ENCODE data around the gene CYBA.
"Not testable (repeated sequence)": the region's sequence is repeated elsewhere in the genome, so short reads cannot be mapped to it uniquely, and the experiment has no call there.

Gene CYBA

GRCh38 chr16:88686062-88686438, 35.2 kb upstream of the CYBA start:
- peak in 1 of 2 experiments; percentile 64 for DNase-seq

DNA sequence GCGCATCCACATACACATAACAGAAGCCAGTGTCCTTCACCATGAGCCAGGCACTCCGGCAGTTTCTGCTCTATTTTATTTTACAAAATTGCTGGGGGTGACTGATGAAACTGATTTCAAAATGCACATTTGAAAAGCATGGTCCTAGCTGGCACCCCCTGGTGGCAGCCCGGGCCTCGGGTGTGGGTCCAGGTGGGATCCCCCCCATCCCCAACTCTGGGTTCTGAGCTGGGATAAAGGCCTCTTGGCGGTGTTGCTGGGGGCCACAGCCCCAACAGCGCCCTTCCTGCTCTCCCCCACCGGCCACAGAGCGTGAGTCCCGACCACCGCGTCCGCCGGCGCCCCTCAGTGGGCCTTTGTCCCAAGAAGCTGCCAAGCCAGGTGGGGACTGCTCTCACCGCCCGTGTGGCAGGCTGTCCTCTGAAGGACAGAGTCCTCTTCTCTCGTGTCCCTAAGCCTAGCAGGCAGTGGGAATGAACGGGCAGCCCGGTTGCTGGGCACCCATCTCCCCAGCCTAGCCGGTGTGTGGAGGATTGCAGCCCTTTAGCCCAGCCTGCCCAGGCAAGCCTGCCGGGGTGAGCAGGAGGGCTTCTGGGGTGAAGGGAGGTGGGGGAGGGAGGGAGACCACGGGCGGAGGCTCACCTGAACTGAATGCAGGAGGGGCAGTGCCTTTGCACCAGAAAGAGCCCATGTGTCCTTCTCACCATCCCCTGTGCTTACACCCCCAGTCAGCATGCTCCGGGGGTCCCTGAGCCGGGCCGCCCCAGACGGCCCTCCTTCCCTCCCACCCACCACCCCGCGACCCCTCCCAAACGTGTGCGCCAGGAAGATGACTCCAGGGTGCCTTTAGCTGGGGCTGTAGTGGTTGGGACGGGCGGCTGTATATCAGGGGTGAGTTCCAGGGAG, 34.6 kb upstream of the CYBA start:
- no peak for DNase-seq

- no peak for DNase-seq
Observed at GRCh38 chr16:88684569-88685155, 33.8 kb upstream of the CYBA start.

DNA sequence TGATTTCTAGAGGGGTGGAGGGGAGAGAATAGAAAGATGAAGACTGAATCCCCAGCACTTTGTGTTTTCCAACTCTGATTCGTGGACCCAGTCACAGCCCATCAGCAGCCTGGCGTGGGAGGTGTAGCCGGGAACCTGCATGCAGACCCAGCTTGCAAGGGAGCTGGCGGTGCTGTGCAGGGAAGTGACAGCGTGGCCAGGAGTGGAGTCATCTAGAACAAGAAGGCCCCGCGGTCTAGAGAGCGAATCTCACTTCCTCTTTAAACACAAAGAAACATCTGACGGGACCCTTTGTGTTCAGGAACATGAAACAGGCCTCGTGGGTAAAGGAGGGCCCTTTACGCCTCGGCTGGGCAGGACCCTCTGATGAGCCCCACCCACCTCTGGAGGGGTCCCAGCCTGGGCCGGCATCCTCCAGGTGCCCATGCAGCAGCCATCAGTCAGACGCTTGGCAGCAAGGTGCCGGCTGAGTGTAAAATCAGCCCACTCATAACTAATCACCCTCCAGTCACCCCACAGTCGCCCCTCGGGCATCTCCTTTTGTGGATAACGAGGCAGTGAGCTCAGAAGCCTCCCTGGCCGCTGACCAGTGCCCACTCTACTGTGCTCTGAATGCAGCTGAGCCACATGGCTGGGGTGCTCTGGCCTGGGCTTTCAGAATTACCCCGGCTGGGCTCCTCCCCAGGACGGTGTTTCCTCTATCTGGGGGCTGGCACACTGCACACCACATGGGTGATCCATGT, 31.0 kb upstream of the CYBA start:
- no peak for DNase-seq

DNA sequence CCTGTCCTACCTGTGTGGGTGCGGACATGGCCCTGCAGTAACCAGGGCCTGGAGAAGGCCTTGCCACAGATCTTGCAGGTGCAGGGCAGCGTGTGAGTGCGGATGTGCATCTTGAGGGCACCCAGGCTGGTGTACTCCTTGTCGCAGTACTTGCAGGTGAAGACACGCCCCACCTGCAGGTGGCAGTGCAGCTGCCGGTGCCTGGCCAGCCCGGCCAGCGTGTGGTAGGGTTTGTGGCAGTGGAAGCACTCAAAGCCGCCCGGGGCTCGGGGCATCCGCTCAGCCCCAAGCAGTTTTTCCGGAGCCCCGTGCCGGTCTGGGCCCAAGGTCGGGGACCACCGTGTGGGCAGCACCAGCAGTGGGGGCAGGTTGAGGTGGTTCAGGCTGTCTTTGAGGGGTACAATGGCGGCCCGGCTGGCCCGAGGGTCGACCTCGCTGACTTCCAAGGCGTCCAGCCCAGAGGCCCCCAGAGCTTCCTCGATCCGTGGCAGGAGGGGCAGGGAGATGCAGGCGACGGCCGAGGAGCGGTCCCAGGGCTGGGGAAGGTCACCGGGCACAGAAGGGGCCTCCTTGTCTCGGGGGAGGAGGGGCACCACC, 30.3 kb upstream of the CYBA start:
- DNase-seq = no peak

GRCh38 chr16:88680554-88681083, 29.8 kb upstream of the CYBA start:
- DNase-seq = no peak

DNA sequence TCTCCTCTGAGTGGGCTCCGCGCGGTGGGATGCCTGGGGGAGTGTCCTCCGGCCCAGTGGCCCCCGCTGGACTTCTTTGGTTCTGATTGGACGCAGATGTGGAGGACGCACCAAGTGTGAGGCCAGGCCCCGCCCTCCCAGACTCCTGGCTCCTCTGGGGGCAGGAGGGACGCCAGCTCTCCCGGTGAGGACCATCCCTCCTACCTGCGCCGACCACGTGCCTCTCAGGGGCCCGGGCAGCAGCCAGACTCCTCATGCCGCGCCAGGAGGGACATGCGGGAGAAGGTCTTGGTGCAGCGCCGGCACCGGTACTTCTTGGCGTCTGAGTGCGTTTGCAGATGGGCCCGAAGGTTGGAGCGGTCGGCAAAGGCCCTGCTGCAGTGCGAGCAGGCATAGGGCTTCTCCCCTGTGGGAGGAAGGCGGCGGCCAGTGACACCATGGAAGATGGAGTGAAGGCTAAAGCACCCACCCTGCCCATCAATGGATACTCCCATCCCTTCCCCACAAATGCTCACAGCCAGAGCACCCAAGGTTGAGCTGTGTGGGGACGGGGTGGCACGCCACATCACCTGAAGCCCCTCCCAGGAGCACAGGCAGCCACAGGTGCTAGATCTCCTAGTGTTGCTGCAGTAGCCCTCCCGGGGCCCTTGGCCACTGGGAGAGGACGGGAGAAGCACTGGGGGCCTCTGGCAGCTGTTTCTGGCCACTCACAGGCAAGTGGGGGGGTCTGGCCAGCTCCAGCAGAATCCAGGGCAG, 27.5 kb upstream of the CYBA start:
- DNase-seq = no peak

- DNase-seq = no peak
Observed at GRCh38 chr16:88677721-88678120, 26.9 kb upstream of the CYBA start.

GRCh38 chr16:88676502-88677242, 25.8 kb upstream of the CYBA start:
- DNase-seq = no peak

- no peak for DNase-seq
Observed at GRCh38 chr16:88673716-88674379, 23.0 kb upstream of the CYBA start.

- no peak for DNase-seq
Observed at GRCh38 chr16:88672776-88673175, 21.9 kb upstream of the CYBA start.

GRCh38 chr16:88671806-88672205, 21.0 kb upstream of the CYBA start:
- DNase-seq = no peak

DNA sequence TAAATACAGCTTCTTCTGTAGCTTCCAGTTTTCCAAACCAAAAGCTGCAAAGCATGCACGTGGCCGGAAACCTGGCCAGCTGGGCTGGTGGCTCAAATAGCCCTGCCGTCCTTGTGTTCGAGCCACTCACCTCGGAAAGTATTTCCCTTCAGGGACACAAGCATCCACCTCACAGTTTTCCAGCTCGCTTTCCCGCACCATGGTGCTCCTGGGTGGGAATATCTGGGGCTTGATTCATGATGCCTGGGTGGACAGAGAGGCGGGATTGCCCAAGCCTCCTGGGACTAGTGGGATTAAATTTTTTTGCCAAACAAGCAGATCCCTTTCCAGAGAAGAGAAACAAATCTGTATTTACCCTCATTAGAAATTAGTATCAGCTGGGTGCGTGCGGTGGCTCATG, 19.1 kb upstream of the CYBA start:
- DNase-seq = no peak

DNA sequence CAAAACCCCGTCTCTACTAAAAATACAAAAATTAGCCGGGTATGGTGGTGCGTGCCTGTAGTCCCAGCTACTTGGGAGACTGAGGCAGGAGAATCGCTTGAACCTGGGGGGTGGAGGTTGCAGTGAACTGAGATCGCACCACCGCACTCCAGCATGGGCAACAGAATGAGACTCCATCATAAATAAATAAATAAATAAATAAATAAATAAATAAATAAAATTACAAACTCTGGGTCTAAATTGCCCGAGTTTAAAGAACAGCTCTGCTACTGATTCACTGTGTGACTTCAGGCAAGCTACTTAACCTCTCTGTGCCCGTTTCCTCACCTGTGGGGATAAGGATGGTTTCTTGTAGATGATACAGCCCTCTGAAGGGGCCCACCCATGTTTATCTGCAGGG, 18.6 kb upstream of the CYBA start:
- not testable (repeated sequence) for DNase-seq

GRCh38 chr16:88667461-88667860, 16.6 kb upstream of the CYBA start:
- DNase-seq = no peak

- no peak for DNase-seq
Observed at GRCh38 chr16:88665570-88665969, 14.7 kb upstream of the CYBA start.

- no peak for DNase-seq
Observed at GRCh38 chr16:88665148-88665547, 14.3 kb upstream of the CYBA start.

DNA sequence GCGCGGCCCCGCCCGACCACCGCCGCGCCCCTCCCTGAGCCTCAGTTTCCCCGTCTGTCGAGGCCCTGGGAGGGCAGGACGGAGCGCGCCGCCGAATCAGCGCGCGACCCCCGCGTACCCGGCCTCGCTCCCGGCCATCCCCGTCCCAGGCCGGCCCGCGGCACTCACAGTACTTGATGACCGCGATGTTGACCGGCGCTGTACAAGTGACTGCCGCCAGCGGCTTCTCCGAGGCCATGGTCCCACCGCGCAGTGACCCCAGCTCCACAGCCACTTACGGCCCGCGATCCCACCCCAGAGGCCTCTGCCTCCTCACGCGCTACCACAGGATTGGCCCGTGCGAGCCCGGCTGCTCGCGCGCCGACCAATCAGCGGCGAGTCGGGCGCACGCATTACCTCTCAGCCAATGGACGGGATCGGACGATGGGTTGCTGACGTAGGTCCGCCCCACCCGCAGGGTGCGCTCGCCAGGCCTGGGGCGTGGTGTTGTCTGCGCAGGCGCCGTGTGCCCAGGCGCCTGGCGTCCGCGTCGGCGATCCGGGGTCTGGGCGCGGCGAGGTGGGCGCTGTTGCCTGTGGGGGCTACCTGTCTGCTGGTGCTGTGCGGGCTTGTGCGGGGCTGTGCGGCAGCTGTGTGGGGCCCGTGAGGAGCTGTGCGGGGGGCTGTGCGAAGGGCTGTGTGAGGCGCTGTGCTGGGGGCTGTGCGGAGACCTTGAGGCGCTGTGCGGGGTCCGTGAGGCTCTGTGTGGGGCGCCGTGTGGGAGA, 12.2 kb upstream of the CYBA start, which contains the start of gene MVD:
Gene MVD (minus strand): TSS at position 249 of the 764 bp plus-strand sequence. CDS start 11 bp downstream, at position 238.
- DNase-seq = peak; percentile 94 to 95

DNA sequence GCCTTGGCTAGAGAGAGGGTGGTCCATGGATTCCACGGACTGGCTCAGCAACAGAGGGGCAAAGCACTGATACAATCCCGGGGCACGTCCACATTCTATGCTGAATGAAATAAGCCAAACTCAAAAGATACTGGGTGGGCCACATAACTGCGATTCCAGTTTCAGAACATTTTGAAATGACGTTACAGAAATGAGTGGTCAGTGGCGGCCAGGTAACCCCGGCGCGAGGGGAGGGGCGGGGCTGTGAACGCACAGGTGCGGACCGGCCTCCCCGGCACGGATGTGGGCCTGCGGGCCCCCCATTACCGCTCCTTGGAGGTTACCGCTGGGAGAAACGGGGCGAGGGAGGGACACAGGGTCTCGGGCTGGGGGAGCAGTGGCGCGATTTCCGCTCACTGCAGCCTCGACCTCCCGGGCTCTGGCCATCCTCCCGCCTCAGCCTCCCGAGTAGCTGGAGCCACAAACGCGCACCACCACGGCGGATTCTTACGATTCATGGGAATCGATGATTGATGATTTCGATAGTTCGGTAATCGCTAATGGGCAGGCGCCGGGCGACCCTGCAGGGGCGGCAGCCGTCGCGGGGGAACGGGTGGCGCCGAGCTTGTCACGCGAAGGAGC, 11.5 kb upstream of the CYBA start:
- DNase-seq = no peak

- DNase-seq = no peak
Observed at GRCh38 chr16:88661468-88661867, 10.6 kb upstream of the CYBA start.
